HG02759 (cell line): ENCODE results near the gene TTC27.
A peak's percentile ranks its signal among the peaks of the same experiment; 100 is the strongest.
"Not testable (repeated sequence)": the region's sequence is repeated elsewhere in the genome, so short reads cannot be mapped to it uniquely, and the experiment has no call there.

ENCODE experiments used
- ATAC-seq: cut with Tn5 transposase; IDR thresholded peaks from one replicate; pipeline ENCODE4 v1.9.1; 2021; ENCODE audit warnings: mild to moderate bottlenecking, moderate library complexity; ENCODE audit not compliant: unreplicated experiment

The TTC27 gene

GRCh38 chr2:32627814-32628579 lies at the start of gene TTC27:
Gene TTC27, plus strand, starts transcription at chr2:32628050. Its CDS starts 243 bp downstream, at chr2:32628293.
- ATAC-seq: peak; percentile 100

GRCh38 chr2:32591669-32592463 lies 36.0 kb upstream of the TTC27 start:
- peak; percentile 83 for ATAC-seq

- ATAC-seq: no peak
Measured at GRCh38 chr2:32594573-32594972, 33.3 kb upstream of the TTC27 start.

GRCh38 chr2:32611366-32611765 lies 16.5 kb upstream of the TTC27 start:
- no peak for ATAC-seq

GRCh38 chr2:32611771-32612170 lies 16.1 kb upstream of the TTC27 start:
- ATAC-seq: no peak

- no peak for ATAC-seq
Measured at GRCh38 chr2:32614084-32614483, 13.8 kb upstream of the TTC27 start.

- ATAC-seq: no peak
Measured at GRCh38 chr2:32617599-32618189, 10.2 kb upstream of the TTC27 start.

GRCh38 chr2:32622570-32623310 lies 5.1 kb upstream of the TTC27 start:
- ATAC-seq: no peak

GRCh38 chr2:32623311-32623706 lies 4.5 kb upstream of the TTC27 start:
- no peak for ATAC-seq

- ATAC-seq: no peak
Measured at GRCh38 chr2:32624812-32625211, 3.0 kb upstream of the TTC27 start.

GRCh38 chr2:32626639-32627221 lies 1.1 kb upstream of the TTC27 start:
- ATAC-seq: no peak

- peak; percentile 43 for ATAC-seq
Measured at GRCh38 chr2:32627441-32627813, 423 bp upstream of the TTC27 start.

GRCh38 chr2:32632089-32632488 lies 4.2 kb downstream of the TTC27 start:
- ATAC-seq: no peak

GRCh38 chr2:32633040-32633439 lies 5.2 kb downstream of the TTC27 start:
- ATAC-seq: no peak

- ATAC-seq: not testable (repeated sequence)
Measured at GRCh38 chr2:32638548-32638947, 10.7 kb downstream of the TTC27 start.

- no peak for ATAC-seq
Measured at GRCh38 chr2:32641180-32641579, 13.3 kb downstream of the TTC27 start.

GRCh38 chr2:32647180-32647651 lies 19.4 kb downstream of the TTC27 start:
- no peak for ATAC-seq

GRCh38 chr2:32652555-32653209 lies 24.8 kb downstream of the TTC27 start:
- ATAC-seq: no peak

GRCh38 chr2:32656069-32656468 lies 28.2 kb downstream of the TTC27 start:
- no peak for ATAC-seq

GRCh38 chr2:32663864-32664263 lies 36.0 kb downstream of the TTC27 start:
- ATAC-seq: no peak
